GM20000 (cell line): Measurements from ENCODE around the gene P2RX1.

Source experiments
- DNase-seq: peaks from one replicate; pipeline ENCODE4 v3.0.0; 2012; ENCODE audit warnings: low spot score
- CTCF ChIP-seq: IDR thresholded peaks from 2 replicates; pipeline ENCODE4 v1.5.1; 2012; ENCODE audit warnings: mild to moderate bottlenecking, control low read depth; ENCODE audit errors: extremely low read depth, missing control alignments

P2RX1 gene

DNA sequence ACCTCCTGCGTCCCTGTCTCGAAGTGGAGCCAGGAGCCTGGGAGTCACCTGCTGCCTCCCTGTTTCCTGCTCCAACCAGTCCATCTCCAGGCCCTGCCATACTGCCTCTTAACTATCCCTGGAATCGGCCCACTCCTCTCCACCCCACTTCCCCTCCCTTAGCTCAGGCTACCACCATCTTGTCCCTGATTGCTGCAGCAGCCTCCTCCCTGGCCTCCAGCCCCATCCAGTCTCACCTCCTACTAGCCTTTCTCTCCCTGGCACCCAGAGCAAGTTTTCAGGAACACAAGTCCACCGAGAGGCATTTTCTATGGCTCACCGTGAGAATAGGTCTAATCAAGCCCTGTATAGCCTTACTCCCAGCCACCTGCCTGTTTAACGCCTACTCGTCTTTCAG is 22.5 kb downstream of the P2RX1 start:
- no peak for TF ChIP-seq CTCF
- DNase-seq: no peak

DNA sequence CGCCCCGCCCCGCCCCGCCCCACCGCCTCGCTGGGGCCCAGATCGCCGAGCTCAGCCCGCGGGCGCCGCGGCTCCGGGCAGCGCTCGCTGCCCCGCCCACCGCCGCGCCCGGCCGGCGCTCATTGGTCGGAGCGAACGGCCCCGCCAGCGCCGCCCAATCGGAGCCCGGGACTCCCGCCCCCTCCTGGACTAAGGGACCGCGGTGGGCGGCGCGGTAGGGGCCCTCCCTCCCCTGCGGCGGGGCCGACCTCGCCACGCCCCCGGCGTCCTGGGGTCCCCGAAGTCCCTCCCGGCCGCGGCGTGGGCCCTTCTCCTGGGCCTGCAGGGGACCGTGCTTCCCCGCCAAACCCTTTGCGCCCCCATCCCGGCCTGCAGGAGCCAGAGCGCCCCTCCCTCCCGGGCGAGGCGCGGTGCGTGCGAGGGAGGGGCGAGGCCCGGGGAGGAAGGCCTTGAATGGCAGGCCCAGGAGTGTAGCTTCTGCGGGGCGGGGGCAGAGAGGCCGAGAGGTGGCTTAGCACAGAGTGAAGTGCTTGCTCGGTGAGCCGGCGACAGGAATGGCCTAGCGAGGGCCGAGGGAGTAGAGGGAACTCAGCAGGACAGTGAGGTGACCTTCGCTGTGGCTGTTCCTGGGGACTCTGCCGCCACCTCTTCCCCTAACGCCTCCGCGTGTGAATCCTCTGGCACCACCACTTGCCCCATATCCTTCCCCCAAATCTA is 23.1 kb downstream of the P2RX1 start, which contains the start of gene CAMKK1:
TSS of gene CAMKK1 (minus strand) at position 51 of the 717 bp plus-strand sequence. CDS start 7,366 bp downstream, outside the sequence.
- no peak for TF ChIP-seq CTCF
- peak; percentile 100 for DNase-seq

DNA sequence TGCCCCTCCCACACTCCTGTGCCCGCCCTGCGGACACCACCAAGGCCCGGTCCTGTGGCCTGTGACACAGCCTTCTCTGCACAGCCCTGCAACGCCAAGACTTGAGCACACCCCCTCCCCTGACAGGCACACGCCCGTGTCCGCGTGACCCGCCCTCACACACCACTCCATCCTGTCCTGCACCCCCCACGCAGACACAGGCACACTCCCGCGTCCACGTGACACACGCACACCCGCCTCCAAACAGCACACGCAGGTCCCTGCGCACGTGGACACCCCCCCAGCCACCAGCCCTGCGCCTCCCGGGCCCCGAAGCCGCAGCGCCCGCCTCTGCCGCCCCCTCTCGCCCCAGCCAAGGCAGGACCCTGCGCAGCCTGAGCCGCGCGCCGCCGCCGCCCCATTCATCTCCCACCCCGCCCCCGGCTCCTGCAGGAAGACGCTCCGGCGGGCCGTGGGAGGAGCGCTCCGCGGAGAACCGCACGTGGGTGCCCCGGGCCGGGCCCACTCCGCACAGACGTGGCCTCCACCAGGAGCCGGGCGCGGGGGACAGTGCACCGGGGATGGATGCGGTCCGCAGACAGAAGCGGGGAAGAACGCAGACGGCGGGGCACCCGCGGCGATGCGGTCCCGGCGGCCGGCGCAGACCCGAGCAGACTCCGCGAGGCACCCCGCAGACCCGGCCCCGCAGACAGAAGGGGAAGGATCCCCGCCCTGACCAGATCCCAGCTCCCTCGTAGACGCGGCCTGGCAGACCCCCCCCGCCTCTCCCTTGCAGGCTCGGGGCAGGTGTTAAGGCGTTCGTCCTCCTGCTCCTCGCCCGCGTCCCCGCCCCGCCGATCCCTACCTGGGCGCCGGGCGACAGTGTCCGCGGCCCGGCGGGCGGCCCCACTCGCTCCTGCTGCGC is 23.9 kb downstream of the P2RX1 start:
- peak; percentile 76 for DNase-seq
- TF ChIP-seq CTCF: no peak

DNA sequence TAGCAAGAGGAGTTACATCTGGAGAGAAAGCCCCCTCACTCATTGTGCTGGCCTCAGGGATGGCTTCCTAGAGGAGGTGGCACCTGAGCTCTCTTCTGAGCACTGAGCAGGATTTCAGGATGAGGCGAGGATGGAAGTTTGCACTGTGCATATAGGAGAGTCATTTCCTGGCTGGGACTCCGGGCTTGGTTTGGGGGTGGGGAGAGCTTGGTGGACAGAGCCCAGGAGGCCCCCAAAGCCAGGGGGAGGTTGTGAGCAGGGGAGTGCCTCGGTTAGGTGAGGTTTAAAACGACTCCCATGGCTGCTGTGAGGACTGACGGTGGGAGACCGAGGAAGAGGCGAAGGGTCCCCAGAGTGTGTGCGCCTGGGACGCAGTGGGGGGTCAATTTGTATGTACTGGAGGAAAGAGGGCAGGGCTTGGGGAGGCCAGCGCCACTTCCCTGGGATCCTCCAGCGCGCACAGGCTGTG is 24.6 kb downstream of the P2RX1 start:
- DNase-seq: no peak

DNA sequence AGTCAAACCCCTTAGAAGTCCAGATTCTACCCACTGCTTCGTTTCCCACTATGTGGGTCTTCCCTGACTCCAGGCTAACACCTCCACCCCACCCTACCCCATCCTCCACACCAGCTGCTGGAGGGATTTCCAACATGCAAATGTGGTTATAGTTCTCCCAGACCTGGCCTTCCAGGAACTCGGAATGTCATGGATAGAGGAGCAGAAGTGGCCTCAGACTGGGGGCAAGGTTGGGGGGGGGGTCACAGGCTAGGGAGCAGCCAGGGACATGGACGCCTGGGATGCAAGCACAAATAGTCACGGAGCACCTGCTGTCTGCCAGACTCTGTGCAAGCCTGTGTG is 25.4 kb downstream of the P2RX1 start:
- no peak for DNase-seq
- no peak for TF ChIP-seq CTCF

More for the DNA sequence above, 24.6 kb downstream of the P2RX1 start:
- TF ChIP-seq CTCF: no peak

DNA sequence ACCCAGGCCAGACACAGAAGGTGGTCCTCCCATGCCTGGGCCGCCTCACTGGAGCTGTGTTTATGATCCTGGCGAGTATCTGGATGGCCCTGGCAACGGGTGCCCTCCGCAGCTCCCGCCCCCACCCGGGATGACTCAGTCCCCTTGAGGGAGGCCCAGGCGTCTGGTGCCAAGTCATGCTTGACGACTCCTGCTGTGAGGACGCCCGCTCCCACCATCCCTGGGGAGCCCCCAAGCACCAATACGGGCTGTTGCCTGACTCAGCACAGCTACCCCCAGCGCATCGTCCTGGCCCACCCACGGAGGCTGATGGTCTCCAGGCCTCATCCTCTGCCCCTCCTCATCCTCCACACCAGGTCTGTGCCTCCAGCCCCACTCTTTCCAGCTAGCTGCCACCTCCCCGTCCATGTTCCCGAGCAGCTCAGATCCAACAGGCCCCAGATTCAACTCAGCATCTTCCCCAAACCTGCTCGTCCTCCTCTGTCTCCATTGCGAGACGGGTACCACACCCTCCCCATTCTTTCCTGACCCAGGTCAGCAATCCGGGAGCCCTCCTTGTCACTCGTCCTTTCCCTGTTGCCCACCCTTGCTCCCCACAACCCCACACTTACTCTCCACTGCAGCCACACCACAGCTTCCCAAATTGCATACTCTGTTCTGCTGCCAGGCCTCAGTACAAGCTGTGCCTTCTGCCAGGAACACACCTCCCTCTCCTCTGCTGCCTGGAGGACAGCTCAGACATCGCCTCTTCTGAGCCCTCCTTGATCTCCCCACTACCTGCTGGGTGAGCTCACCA is 26.0 kb downstream of the P2RX1 start:
- no peak for DNase-seq
- TF ChIP-seq CTCF: no peak
